Adrenal gland (tissue), 5 donors: ENCODE measurements around the gene PTPRN2.

Experiments used
- POLR2A ChIP-seq, 2 donors: fragments of 450-650 bp; IDR thresholded peaks; one replicate each; pipeline ENCODE4 v1.6.1; 2017; ENCODE audit warnings: antibody characterized with exemption in 2 of 2, mild to moderate bottlenecking in 2 of 2, moderate library complexity in 1 of 2
- TF ChIP-seq, protein P1 (sequence below), 6 experiments: fragments of 450-650 bp in 4 of 6; fragments of 200-600 bp in 2 of 6; sonication (generic) in 1 of 6; IDR thresholded peaks; 1 replicate in 5 of 6; 2 replicates in 1 of 6; pipeline versions ENCODE4 v1.5.1 to v1.8.0; 2016 to 2021; ENCODE audit warnings: antibody characterized with exemption in 6 of 6, mild to moderate bottlenecking in 2 of 6, moderate library complexity in 1 of 6
- donor health status: DM: no; HTN: no; CAD: no.

- no peak for TF ChIP-seq POLR2A (IDR thresholded peaks at IDR 0.05)
- TF ChIP-seq, protein P1, sequence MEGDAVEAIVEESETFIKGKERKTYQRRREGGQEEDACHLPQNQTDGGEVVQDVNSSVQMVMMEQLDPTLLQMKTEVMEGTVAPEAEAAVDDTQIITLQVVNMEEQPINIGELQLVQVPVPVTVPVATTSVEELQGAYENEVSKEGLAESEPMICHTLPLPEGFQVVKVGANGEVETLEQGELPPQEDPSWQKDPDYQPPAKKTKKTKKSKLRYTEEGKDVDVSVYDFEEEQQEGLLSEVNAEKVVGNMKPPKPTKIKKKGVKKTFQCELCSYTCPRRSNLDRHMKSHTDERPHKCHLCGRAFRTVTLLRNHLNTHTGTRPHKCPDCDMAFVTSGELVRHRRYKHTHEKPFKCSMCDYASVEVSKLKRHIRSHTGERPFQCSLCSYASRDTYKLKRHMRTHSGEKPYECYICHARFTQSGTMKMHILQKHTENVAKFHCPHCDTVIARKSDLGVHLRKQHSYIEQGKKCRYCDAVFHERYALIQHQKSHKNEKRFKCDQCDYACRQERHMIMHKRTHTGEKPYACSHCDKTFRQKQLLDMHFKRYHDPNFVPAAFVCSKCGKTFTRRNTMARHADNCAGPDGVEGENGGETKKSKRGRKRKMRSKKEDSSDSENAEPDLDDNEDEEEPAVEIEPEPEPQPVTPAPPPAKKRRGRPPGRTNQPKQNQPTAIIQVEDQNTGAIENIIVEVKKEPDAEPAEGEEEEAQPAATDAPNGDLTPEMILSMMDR (IDR thresholded peaks at IDR 0.05), result no peak
Measured at GRCh38 chr7:158448430-158449100, 139.1 kb downstream of the PTPRN2 start.
